Adrenal gland (tissue), 12 donors: ENCODE results near the gene C1orf52. TPM values are rescaled to one million over a fixed set of nuclear protein-coding genes. Genes with fewer than 3 reads are reported as not detected.

Experiments used
- DNase-seq, 7 donors: peaks; one replicate each; pipeline ENCODE4 v3.0.0-alpha.2; 2019 to 2020
- H3K27ac ChIP-seq, 5 donors: fragments of 200-600 bp; sonication (generic) in 4 of 5; 1 replicate in 3 of 5; 2 replicates in 2 of 5; pipeline versions ENCODE4 v1.5.1 to v1.8.0; 2016 to 2020; ENCODE audit warnings: mild to moderate bottlenecking in 1 of 5
- H3K27me3 ChIP-seq: fragments of 200-600 bp; 2 replicates; pipeline ENCODE4 v1.8.0; 2021
- H3K36me3 ChIP-seq, 2 donors: fragments of 200-600 bp; replicated peaks in 1 of 2; 1 replicate in 1 of 2; 2 replicates in 1 of 2; pipeline versions ENCODE4 v1.5.1 to v1.8.0; 2018 to 2022
- H3K4me1 ChIP-seq, 2 donors: fragments of 200-600 bp; replicated peaks in 1 of 2; 1 replicate in 1 of 2; 2 replicates in 1 of 2; pipeline versions ENCODE4 v1.5.1 to v1.8.0; 2018 to 2021
- H3K4me3 ChIP-seq, 4 donors: fragments of 200-600 bp; sonication (generic) in 3 of 4; one replicate each; pipeline ENCODE4 v1.5.1; 2016 to 2018
- H3K9me3 ChIP-seq, 3 donors: fragments of 200-600 bp; sonication (generic) in 1 of 3; replicated peaks in 1 of 3; 1 replicate in 2 of 3; 2 replicates in 1 of 3; pipeline versions ENCODE4 v1.5.1 to v1.8.0; 2016 to 2021
- CTCF ChIP-seq, 6 experiments: fragments of 450-650 bp in 4 of 6; fragments of 200-600 bp in 2 of 6; sonication (generic) in 1 of 6; IDR thresholded peaks; 1 replicate in 5 of 6; 2 replicates in 1 of 6; pipeline versions ENCODE4 v1.5.1 to v1.8.0; 2016 to 2021; ENCODE audit warnings: antibody characterized with exemption in 6 of 6, mild to moderate bottlenecking in 2 of 6, moderate library complexity in 1 of 6
- POLR2A ChIP-seq, 2 donors: fragments of 450-650 bp; IDR thresholded peaks; one replicate each; pipeline ENCODE4 v1.6.1; 2017; ENCODE audit warnings: antibody characterized with exemption in 2 of 2, mild to moderate bottlenecking in 2 of 2, moderate library complexity in 1 of 2
- WGBS, 4 donors: extraction: QIAGEN DNeasy Blood & Tissue Kit in 2 of 4; methylation state at CpG; one replicate each; pipeline versions ENCODE4 v1.1.5 to v1.1.7; 2013 to 2017; 5-methylcytosine and 5-hydroxymethylcytosine counted together
- intact Hi-C, 2 donors: fragments of 100-400 bp; cut with DNase I; formaldehyde crosslinking; loops; one replicate each; pipeline versions ENCODE4 v1.14.1 to v1.15.0; 2022 to 2023
- polyA plus RNA-seq, 3 donors: library from polyadenylated mRNA; stranded (reverse); fragments of 200-250 nt in 2 of 3; fragments of 350-450 nt in 1 of 3; fragmentation: Illumina TruSeq in 1 of 3; extraction: RNeasy Lipid Tissue Mini Kit (QIAGEN cat#74804) in 1 of 3; gene quantifications; one replicate each; pipeline ENCODE4 v1.2.3, GENCODE V29; 2013 to 2014
- total RNA-seq, 9 donors: library from RNA; depleted of rRNA in 4 of 9; stranded (reverse); fragments of >200 nt in 4 of 9; fragments of 120-200 nt in 1 of 9; fragmentation: NEBNext Ultra II Directional in 1 of 9; extraction: Animal tissue kit (Norgen Biotek cat#: 25700) in 1 of 9; gene quantifications; one replicate each; pipeline versions ENCODE4 v1.1.0 to v1.2.4, GENCODE V29; 2013 to 2023
- donor health status: healthy with polysubstance abuse.
- donor health status: Bipolar disorder and iron deficiency.
- donor health status: DM: yes; HTN: yes; CAD: no.
- donor health status: DM: no; HTN: no; CAD: no.
- donor health status: DM: no; HTN: no; CAD: no.
- donor health status: DM: yes; HTN: yes; CAD: no.

The C1orf52 gene
- total and polyA plus RNA-seq, 12 donors, result 6.5 to 29.1 (median 18.1) TPM

GRCh38 chr1:85295654-85296053 lies 36.2 kb upstream of the C1orf52 start:
- Histone ChIP-seq H3K36me3 (no peaks in the 10 kb centered on the region), H3K9me3 (no peaks in the 10 kb centered on the region), H3K4me1 (peaks cover 0 to 6% of the 10 kb centered on the region in 2 donors), H3K27ac (no peak overlapping the region), H3K4me3 (no peak overlapping the region), H3K27me3 (no peaks in the 10 kb centered on the region)
- intact Hi-C loops, result no loop called here
- TF ChIP-seq POLR2A (IDR thresholded peaks at IDR 0.05), result no peak
- no peak for TF ChIP-seq CTCF (IDR thresholded peaks at IDR 0.05)
- WGBS, 4 donors, result 77 to 82% (median 80%) methylated on average over 2 to 4 of the region's 4 CpGs
- no peak for DNase-seq

GRCh38 chr1:85295006-85295431 lies 35.6 kb upstream of the C1orf52 start:
- H3K27me3 ChIP-seq, result no peaks in the 10 kb centered on the region
- WGBS, 4 donors, result 32 to 47% (median 41%) methylated on average over 3 of the region's 3 CpGs
- H3K36me3 ChIP-seq, result no peaks in the 10 kb centered on the region
- no peak for DNase-seq
- no peak overlapping the region for H3K4me3 ChIP-seq
- no peaks in the 10 kb centered on the region for H3K9me3 ChIP-seq
- H3K27ac ChIP-seq, result no peak overlapping the region
- intact Hi-C loops, result no loop called here
- H3K4me1 ChIP-seq, result peaks cover 0 to 6% of the 10 kb centered on the region in 2 donors
- no peak for TF ChIP-seq POLR2A (IDR thresholded peaks at IDR 0.05)
- no peak for TF ChIP-seq CTCF (IDR thresholded peaks at IDR 0.05)

- no peaks in the 10 kb centered on the region for H3K9me3 ChIP-seq
- WGBS, 4 donors, result 96 to 100% (median 98%) methylated on average over 2 of the region's 2 CpGs
- intact Hi-C loops, result no loop called here
- H3K36me3 ChIP-seq, result no peaks in the 10 kb centered on the region
- H3K27me3 ChIP-seq, result no peaks in the 10 kb centered on the region
- no peaks in the 10 kb centered on the region for H3K4me1 ChIP-seq
- H3K4me3 ChIP-seq, result no peak overlapping the region
- no peak for TF ChIP-seq POLR2A (IDR thresholded peaks at IDR 0.05)
- no peak for TF ChIP-seq CTCF (IDR thresholded peaks at IDR 0.05)
- no peak overlapping the region for H3K27ac ChIP-seq
- no peak for DNase-seq
Observed at GRCh38 chr1:85290826-85291225, 31.4 kb upstream of the C1orf52 start.

- no peak overlapping the region for H3K4me3 ChIP-seq
- 83 to 95% (median 88%) methylated on average over 4 of the region's 4 CpGs for WGBS, 4 donors
- intact Hi-C loops, result no loop called here
- no peaks in the 10 kb centered on the region for H3K4me1 ChIP-seq
- no peak overlapping the region for H3K27ac ChIP-seq
- no peaks in the 10 kb centered on the region for H3K36me3 ChIP-seq
- TF ChIP-seq CTCF (IDR thresholded peaks at IDR 0.05) (no peak), POLR2A (IDR thresholded peaks at IDR 0.05) (no peak)
- no peaks in the 10 kb centered on the region for H3K27me3 ChIP-seq
- H3K9me3 ChIP-seq, result no peaks in the 10 kb centered on the region
- no peak for DNase-seq
Observed at GRCh38 chr1:85289848-85290335, 30.4 kb upstream of the C1orf52 start.
